HAP-1 (cell line): ENCODE measurements around the gene RNF41.
"Not testable (repeated sequence)": the region's sequence is repeated elsewhere in the genome, so short reads cannot be mapped to it uniquely, and the experiment has no call there.

Source experiments
- DNase-seq, 2 experiments: peaks; one replicate each; pipeline ENCODE4 v3.0.0-alpha.2; 2016 to 2020; ENCODE audit warnings: low spot score in 2 of 2
- H3K27me3 ChIP-seq: fragments of 250-450 bp; sonication (Bioruptor Pico); 2 replicates; pipeline ENCODE4 v1.5.1; 2020; ENCODE audit warnings: low read depth, mild to moderate bottlenecking, moderate library complexity
- H3K36me3 ChIP-seq: fragments of 250-450 bp; sonication (Bioruptor Pico); replicated peaks from 2 replicates; pipeline ENCODE4 v1.5.1; 2020; ENCODE audit warnings: mild to moderate bottlenecking
- H3K4me1 ChIP-seq: fragments of 250-450 bp; sonication (Bioruptor Pico); 2 replicates; pipeline ENCODE4 v1.5.1; 2020; ENCODE audit warnings: mild to moderate bottlenecking
- H3K4me3 ChIP-seq: fragments of 250-450 bp; sonication (Bioruptor Pico); 2 replicates; pipeline ENCODE4 v1.5.1; 2020; ENCODE audit warnings: mild to moderate bottlenecking, moderate library complexity
- H3K9me3 ChIP-seq: fragments of 250-450 bp; sonication (Bioruptor Pico); 2 replicates; pipeline ENCODE4 v1.5.1; 2020; ENCODE audit warnings: mild to moderate bottlenecking, moderate library complexity
- in situ Hi-C: fragments of 300-500 bp; cut with MboI; formaldehyde crosslinking; loops from 3 replicates; pipeline ENCODE4 v1.14.3; 2020; ENCODE audit warnings: low sequenced_read_pairs, inconsistent platforms, mixed read lengths

RNF41 gene

DNA sequence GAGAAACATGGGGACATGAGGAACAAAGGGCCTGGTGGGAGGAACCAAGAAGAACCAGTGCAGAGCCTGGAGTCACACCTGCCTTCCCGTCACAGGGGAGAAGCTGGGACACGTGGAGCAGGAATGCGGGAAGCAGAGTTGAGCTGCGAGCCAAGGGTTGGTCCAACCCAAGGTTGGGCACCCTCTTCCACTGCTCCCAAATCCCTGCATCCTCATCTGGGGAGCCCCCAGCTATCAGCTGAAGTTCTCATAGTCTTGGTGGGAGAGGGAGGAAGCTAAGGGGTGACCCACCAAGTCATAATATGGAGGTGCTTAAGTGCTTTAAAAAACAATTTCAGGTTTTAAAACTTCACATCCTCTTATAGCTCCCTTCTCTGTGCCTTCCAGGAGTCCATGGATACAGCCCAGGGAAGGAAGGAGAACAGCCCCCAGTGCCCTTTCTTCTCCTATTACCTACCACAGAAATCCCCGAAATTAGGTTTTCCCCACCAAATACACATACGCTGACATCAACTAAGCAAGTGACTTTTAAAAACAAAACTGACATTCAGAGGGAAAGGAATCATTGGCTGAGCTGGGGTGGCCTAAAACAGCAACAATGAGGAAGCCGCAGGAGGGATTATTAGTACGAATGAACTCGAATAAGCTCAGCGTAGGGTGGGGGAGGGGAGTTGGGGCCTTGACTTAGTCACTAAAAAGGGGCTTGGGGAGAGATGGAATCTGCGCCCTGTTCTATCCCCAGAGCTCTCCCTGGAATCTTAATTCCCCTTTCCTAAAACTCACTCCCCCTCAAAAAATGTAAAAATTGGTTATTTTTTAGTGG lies 59.0 kb downstream of the RNF41 start:
- H3K36me3 ChIP-seq: peaks cover 82% of the 10 kb centered on the region
- H3K4me1 ChIP-seq: peaks cover 16% of the 10 kb centered on the region
- DNase-seq: peak in 1 of 2 experiments; percentile 39

DNA sequence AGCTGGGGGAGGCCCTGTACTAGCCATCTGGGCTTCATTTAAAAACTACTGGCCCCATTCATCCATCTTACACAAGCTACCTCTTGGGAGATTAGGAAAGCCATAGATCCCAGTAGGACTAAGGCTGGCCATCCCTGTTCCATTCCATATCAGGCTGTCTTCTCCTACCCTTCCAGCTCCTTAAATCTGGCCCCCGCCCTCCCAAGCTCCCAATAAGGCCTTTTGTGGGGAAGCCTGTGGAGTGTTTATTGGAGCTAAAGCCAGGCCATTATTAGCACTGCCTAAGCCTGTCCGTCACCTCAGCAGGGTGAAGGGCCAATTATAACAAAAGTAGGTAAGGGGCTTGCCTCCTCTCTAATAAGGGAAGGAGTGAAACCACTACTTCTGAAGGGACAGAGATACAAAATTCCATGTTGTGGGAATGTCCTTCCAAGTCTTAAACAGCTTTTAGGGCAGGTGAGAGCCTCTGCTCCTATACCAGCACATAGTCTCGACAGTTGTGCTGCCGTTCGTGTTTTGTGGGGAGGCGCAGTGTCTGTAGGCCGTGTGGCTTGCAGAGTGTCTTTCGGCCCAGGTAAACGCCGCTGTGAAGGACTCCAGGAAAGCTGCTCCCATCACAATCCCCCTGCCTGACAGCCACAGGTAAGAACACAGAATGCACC lies 59.9 kb downstream of the RNF41 start:
- H3K27me3 ChIP-seq: no peaks in the 10 kb centered on the region
- no peak overlapping the region for H3K4me3 ChIP-seq
- peaks cover 75% of the 10 kb centered on the region for H3K36me3 ChIP-seq
- no peak for DNase-seq
- in situ Hi-C loops: no loop called here
- peaks cover 24% of the 10 kb centered on the region for H3K4me1 ChIP-seq
- H3K9me3 ChIP-seq: no peaks in the 10 kb centered on the region

More for the DNA sequence above, 59.0 kb downstream of the RNF41 start:
- in situ Hi-C loops: no loop called here
- Histone ChIP-seq H3K4me3 (no peak overlapping the region), H3K9me3 (no peaks in the 10 kb centered on the region), H3K27me3 (no peaks in the 10 kb centered on the region)

DNA sequence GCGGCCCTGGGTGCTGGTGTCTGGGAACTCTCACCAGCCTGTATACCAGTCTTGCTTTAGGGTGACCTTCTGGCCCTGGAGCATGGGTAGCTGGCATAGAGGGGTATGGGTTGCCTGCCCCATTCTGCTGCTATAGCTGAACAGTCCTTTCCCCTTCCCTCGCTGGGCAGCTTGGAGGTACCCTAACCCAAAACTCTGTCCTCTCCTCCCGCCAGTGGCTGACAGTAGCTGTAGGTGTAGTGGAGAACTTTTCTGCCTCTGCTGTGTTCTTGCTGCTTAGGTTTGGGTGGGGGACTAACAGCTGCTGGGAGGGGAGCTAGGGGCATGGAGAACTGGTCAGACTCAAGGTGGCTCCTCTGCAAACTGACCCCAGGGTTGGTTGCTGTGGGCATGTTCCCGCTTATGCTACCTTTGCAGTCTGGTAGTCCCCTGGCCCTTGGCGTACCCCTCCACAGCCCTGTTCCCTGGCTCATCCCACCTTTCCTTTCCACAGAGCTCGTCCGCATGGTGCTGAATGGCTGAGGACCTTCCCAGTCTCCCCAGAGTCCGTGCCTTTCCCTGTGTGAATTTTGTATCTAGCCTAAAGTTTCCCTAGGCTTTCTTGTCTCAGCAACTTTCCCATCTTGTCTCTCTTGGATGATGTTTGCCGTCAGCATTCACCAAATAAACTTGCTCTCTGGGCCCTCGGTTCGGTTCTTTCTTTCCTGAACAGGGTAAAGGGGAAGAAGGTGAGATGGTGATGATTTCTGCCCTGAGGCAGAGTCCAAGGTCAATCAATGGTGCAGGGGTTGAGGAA lies 60.6 kb downstream of the RNF41 start:
- H3K4me1 ChIP-seq: peaks cover 24% of the 10 kb centered on the region
- DNase-seq: no peak
- no peaks in the 10 kb centered on the region for H3K27me3 ChIP-seq
- peaks cover 69% of the 10 kb centered on the region for H3K36me3 ChIP-seq
- in situ Hi-C loops: no loop called here
- no peaks in the 10 kb centered on the region for H3K9me3 ChIP-seq
- no peak overlapping the region for H3K4me3 ChIP-seq

DNA sequence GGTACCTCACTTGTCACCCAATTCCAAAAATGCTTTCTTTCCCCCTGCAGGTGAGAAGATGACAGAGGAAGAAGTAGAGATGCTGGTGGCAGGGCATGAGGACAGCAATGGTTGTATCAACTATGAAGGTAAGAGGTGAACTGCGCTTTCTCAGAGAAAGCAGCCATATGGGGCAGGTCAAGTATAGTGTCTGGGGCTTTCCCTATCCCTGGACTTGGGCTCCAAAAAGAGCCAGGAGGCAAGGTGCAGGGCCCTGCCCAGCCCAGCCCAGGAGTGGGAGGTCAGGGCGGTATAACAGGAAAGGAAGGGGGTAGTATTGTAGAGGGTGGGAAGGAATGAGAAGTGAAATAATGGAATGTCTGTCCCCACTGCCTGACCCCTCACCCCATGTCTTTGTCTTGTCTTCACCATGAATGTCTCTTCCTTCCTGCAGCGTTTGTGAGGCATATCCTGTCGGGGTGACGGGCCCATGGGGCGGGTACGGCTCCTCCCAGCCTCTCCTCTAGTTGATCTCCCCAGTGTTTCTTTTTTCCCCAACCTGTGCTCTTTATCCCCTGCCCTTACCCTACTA lies 61.4 kb downstream of the RNF41 start:
- in situ Hi-C loops: no loop called here
- Histone ChIP-seq H3K36me3 (peaks cover 60% of the 10 kb centered on the region), H3K4me1 (peaks cover 24% of the 10 kb centered on the region), H3K4me3 (peak overlapping the region; percentile 87), H3K27me3 (no peaks in the 10 kb centered on the region), H3K9me3 (no peaks in the 10 kb centered on the region)
- no peak for DNase-seq

DNA sequence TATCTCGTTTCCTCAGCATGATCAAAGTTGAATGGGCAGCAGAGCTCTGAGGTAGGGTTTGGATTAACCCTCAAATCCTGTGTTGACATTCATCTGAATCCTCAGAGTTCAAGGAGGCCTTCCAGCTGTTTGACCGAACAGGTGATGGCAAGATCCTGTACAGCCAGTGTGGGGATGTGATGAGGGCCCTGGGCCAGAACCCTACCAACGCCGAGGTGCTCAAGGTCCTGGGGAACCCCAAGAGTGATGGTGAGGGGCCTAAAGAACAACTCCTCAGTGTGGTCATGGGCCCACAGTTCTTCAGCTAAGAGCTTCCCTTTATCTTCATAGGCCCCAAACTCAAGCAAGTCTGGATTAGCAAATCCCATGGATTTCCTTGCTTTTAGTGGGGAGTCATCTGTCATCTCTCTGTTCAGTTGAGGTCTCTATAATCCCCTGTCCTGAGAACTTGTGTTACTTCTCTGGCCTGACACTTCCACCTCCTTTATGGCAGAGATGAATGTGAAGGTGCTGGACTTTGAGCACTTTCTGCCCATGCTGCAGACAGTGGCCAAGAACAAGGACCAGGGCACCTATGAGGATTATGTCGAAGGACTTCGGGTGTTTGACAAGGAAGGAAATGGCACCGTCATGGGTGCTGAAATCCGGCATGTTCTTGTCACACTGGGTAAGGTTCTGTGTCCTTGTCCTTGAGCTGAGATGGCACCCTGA lies 62.1 kb downstream of the RNF41 start:
- H3K27me3 ChIP-seq: no peaks in the 10 kb centered on the region
- peaks cover 54% of the 10 kb centered on the region for H3K36me3 ChIP-seq
- in situ Hi-C loops: no loop called here
- peak overlapping the region; percentile 87 for H3K4me3 ChIP-seq
- H3K9me3 ChIP-seq: no peaks in the 10 kb centered on the region
- DNase-seq: no peak
- H3K4me1 ChIP-seq: peaks cover 24% of the 10 kb centered on the region

DNA sequence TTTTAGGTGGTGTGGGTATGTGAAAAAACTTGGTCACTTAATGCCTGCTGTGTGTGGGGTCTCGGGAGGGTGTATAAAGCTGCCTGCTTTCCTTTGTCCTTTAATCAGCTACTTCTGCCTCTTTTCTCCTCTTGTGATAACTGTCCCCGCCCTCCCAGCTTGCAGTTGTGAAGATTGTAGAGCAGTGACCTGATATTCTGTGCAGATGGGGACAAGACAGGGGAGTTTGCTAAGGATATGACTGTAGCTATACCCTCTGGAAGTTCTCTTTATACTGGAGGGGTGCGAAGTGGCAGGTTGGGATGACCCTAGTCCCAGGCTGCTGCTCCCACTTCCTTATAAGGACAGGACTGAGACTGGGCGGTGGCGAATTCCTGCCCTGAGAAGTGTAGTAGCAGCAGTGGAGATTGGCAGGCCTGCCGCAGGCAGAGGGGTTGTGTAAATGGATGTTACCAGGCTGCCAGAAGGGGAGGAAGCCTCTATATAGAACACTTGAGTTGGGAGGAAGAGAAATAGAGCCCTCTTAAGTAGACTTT lies 62.7 kb downstream of the RNF41 start:
- in situ Hi-C loops: no loop called here
- H3K4me1 ChIP-seq: peaks cover 24% of the 10 kb centered on the region
- DNase-seq: peak; percentile 70 to 79
- peaks cover 48% of the 10 kb centered on the region for H3K36me3 ChIP-seq
- H3K4me3 ChIP-seq: peak overlapping the region; percentile 87
- H3K27me3 ChIP-seq: no peaks in the 10 kb centered on the region
- no peaks in the 10 kb centered on the region for H3K9me3 ChIP-seq

DNA sequence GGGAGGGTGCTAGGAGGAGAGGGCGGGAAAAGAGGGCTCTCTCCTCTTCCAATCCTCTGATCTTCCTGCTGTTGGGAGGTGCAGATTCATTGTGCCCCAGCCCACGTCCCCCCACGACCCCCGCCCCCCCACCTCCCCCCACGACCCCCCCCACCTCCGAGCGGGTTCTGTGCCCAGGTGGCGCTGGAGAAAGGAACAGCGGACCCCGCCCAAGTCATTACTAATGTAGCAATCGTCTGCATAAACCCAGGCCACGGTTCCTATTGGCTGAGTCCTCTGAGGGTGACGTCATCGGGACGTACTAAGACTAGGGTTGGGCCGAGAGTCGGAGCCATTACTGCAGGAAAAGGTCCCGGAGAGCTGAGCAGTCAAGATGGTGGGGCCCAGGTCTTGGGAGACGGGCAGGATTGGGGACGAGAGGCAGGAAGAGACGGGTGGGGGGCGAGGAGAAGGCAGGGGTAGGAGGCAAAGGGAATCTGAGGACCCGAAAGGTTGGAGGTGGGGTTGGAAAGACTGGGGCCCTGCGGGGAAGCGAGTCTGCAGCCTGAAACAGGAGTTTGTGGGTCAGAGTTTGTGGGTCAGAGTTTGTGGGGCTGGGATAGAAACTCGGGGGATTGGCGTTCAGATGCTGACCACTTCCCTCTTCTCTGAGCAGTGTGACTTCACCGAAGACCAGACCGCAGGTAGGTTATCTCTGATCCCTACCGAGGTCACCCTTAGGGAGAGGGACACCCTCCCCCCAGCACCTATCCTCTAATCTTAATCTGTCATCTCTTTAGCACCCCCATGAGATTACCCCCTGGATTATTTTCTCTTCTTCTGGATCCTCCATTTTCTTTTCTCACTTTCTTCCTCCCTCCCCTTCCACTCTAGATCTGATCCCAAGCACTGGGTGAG lies 63.4 kb downstream of the RNF41 start, which contains the start of gene MYL6:
Gene MYL6 (plus strand): TSS at position 331 of the 897 bp plus-strand sequence. CDS start 43 bp downstream, at position 374.
- Histone ChIP-seq H3K27me3 (no peaks in the 10 kb centered on the region), H3K36me3 (peaks cover 40% of the 10 kb centered on the region), H3K4me1 (peaks cover 24% of the 10 kb centered on the region), H3K4me3 (peak within 1 kb of the TSS; percentile 87), H3K9me3 (no peaks in the 10 kb centered on the region)
- in situ Hi-C loops: no loop called here
- DNase-seq: peak; percentile 97 to 98

DNA sequence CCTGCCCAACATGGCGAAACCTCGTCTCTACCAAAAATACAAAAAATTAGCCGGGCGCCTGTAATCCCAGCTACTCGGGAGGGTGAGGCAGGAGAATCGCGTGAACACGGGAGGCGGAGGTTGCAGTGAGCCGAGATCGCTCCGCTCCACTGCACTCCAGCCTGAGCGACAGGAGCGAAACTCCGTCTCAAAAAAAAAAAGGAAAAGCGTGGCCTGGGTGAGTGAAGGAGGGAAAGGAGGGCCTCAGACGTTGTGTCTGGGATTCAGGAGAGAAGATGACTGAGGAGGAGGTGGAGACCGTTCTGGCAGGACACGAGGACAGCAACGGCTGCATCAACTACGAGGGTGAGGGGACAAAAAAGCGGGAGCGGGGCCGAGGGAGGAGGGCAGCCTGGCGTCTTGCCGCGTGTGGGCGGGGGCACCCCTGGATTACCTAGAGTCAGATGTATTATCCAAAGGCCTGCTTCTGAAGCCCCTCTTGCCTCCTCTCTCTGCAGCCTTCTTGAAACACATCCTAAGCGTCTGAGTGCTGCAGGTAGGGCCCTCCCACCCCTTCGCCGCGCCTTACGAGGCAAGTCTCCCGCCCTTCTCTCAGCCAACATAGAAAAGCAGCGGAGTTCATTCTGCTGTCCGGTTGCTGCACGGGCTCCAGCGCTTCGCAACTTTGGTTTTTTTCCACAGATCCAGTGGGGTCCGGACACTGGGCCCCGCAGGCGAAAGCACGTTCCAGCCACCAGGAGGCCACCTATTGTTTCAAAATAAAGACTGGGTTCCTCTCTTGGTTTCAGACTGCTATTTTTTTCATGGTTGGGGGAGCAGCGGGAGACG lies 64.3 kb downstream of the RNF41 start:
- peaks cover 24% of the 10 kb centered on the region for H3K4me1 ChIP-seq

DNA sequence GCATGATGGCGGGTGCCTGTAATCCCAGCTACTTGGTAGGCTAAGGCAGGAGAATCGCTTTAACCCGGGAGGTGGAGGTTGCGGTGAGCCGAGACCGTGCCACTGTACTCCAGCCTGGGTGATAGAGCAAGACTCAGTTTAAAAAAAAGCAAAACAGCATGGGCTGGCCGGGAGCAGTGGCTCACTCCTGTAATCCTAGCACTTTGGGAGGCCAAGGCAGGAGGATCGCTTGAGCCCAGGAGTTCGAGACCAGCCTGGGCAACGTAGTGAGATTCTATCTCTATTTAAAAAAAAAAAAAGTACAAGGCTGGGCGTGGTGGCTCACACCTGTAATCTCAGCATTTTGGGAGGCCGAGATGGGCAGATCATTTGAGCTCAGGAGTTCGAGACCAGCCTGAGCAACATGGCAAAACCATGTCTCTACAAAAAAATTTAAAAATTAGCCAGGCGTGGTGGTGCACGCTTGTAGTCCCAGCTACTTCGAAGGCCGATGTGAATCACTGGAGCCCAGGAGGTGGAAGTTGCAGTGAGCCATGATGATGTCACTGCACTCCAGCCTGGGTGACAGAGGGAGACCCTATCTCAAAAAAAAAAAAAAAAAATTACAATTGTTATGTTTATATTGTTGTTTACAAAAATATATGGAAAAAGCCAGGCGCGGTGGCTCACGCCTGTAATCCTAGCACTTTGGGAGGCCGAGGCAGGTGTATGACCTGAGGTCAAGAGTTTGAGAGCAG lies 65.1 kb downstream of the RNF41 start:
- in situ Hi-C loops: not testable (repeated sequence)
- Histone ChIP-seq H3K4me3 (peak overlapping the region; percentile 87; the same call in 1 of the 2 replicates), H3K4me1 (peaks cover 24% of the 10 kb centered on the region)

More for the DNA sequence above, 64.3 kb downstream of the RNF41 start:
- DNase-seq: peak; percentile 76 to 85
- H3K9me3 ChIP-seq: no peaks in the 10 kb centered on the region
- in situ Hi-C loops: no loop called here
- peaks cover 32% of the 10 kb centered on the region for H3K36me3 ChIP-seq
- H3K4me3 ChIP-seq: peak overlapping the region; percentile 87
- no peaks in the 10 kb centered on the region for H3K27me3 ChIP-seq

DNA sequence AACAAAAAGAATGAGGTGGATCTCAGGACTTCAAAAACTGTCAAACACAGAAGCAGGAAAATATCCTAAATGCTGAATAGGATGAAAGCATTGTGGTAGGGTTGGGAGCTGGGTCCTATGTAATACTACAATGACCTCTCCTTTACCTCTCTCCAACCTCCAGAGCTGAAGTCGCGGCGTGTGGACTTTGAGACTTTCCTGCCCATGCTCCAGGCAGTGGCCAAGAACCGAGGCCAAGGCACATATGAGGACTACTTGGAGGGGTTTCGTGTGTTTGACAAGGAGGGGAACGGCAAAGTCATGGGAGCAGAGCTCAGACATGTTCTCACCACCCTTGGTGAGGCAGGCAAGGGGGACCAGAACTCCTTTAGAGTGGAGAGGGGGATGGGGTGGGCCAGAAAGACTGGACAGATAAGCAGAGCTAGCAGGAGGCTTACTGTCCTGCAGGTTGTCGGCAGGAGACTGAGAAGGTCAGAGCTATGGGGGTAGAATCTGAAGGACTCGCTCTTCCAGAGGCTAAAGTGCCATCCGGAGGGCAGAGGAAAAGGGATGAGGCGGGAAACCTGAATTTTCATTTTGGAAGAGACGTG lies 66.4 kb downstream of the RNF41 start:
- peaks cover 22% of the 10 kb centered on the region for H3K4me1 ChIP-seq
- H3K36me3 ChIP-seq: peaks cover 12% of the 10 kb centered on the region
- no peaks in the 10 kb centered on the region for H3K9me3 ChIP-seq
- DNase-seq: no peak
- H3K27me3 ChIP-seq: no peaks in the 10 kb centered on the region
- H3K4me3 ChIP-seq: no peak overlapping the region
- in situ Hi-C loops: no loop called here

More for the DNA sequence above, 65.1 kb downstream of the RNF41 start:
- H3K27me3 ChIP-seq, H3K9me3 ChIP-seq, DNase-seq: not testable (repeated sequence)
- H3K36me3 ChIP-seq: peaks cover 25% of the 10 kb centered on the region

DNA sequence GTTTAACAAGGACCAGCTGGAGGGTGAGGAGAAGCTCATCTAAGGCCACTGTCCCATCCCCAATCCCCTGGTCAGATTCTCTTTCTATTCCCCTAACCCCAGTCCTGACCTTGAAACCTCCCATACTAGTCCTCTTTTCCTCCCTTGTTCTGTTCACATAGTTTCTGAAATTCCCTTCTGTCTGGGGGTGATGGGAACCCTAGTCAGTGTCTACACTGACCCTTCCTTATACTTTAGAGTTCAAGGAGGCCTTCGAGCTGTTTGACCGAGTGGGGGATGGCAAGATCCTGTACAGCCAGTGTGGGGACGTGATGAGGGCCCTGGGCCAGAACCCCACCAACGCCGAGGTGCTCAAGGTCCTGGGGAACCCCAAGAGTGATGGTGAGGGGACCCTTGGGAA lies 66.9 kb downstream of the RNF41 start:
- in situ Hi-C loops: no loop called here
- Histone ChIP-seq H3K4me1 (peaks cover 17% of the 10 kb centered on the region), H3K27me3 (no peaks in the 10 kb centered on the region), H3K9me3 (no peaks in the 10 kb centered on the region), H3K36me3 (peaks cover 7% of the 10 kb centered on the region), H3K4me3 (no peak overlapping the region)
- DNase-seq: no peak
